Ramos (cell line): ENCODE results near the gene SLC39A13.

Experiments
- in situ Hi-C: fragments of 300-500 bp; cut with MboI; formaldehyde crosslinking; loops from one replicate; pipeline ENCODE4 v1.14.3; 2022; ENCODE audit warnings: low sequenced_read_pairs; ENCODE audit not compliant: unreplicated experiment

SLC39A13 gene

GRCh38 chr11:47399860-47400767, 8.3 kb upstream of the SLC39A13 start:
- in situ Hi-C loops, result no loop called here

- in situ Hi-C loops, result no loop called here
Measured at GRCh38 chr11:47400768-47401279, 7.6 kb upstream of the SLC39A13 start.

- in situ Hi-C loops, result no loop called here
Measured at GRCh38 chr11:47403135-47403534, 5.3 kb upstream of the SLC39A13 start.

GRCh38 chr11:47403571-47403970, 4.8 kb upstream of the SLC39A13 start:
- in situ Hi-C loops, result no loop called here

GRCh38 chr11:47406896-47407745, 1.3 kb upstream of the SLC39A13 start:
- in situ Hi-C loops, result no loop called here

GRCh38 chr11:47408598-47409439, 429 bp downstream of the SLC39A13 start:
- in situ Hi-C loops, result no loop called here

GRCh38 chr11:47409440-47410369, 1.3 kb downstream of the SLC39A13 start:
- in situ Hi-C loops, result no loop called here

GRCh38 chr11:47410370-47411264, 2.2 kb downstream of the SLC39A13 start:
- in situ Hi-C loops, result no loop called here

GRCh38 chr11:47411884-47412746, 3.7 kb downstream of the SLC39A13 start:
- in situ Hi-C loops, result no loop called here

GRCh38 chr11:47413351-47413750, 5.0 kb downstream of the SLC39A13 start:
- in situ Hi-C loops, result no loop called here

- in situ Hi-C loops, result no loop called here
Measured at GRCh38 chr11:47413908-47414684, 5.7 kb downstream of the SLC39A13 start.

GRCh38 chr11:47414685-47415070, 6.3 kb downstream of the SLC39A13 start:
- in situ Hi-C loops, result no loop called here

- in situ Hi-C loops, result no loop called here
Measured at GRCh38 chr11:47415091-47415854, 6.9 kb downstream of the SLC39A13 start.

- in situ Hi-C loops, result no loop called here
Measured at GRCh38 chr11:47415949-47416472, 7.6 kb downstream of the SLC39A13 start.

- in situ Hi-C loops, result no loop called here
Measured at GRCh38 chr11:47417712-47418111, 9.3 kb downstream of the SLC39A13 start.
